K562 (cell line): Measurements from ENCODE around the gene PARD3.

Experiments
- JUNB ChIP-seq: fragments of 450-650 bp; formaldehyde crosslinking; conservative IDR thresholded peaks from 2 replicates; pipeline ENCODE4 v1.4.0; 2020; ENCODE audit warnings: mild to moderate bottlenecking
- LARP7 ChIP-seq: fragments of 450-650 bp; IDR thresholded peaks from 2 replicates; pipeline ENCODE4 v1.6.1; 2016
- MXD1 ChIP-seq: fragments of 250-450 bp; sonication (Bioruptor Pico); IDR thresholded peaks from 2 replicates; pipeline ENCODE4 v1.8.0; 2021; ENCODE audit warnings: borderline replicate concordance, mild to moderate bottlenecking, moderate library complexity; ENCODE audit not compliant: poor library complexity, severe bottlenecking
- SMARCA4 ChIP-seq: fragments of 450-650 bp; IDR thresholded peaks from 2 replicates; pipeline ENCODE4 v1.6.1; 2016

GRCh38 chr10:34292194-34292565 is 522.9 kb downstream of the PARD3 start:
- TF ChIP-seq LARP7 = no peak
- no peak for TF ChIP-seq JUNB (CRISPR knock-in tag)
- no peak for TF ChIP-seq SMARCA4
- no peak for TF ChIP-seq MXD1 (CRISPR knock-in tag)
